SK-N-SH treated with all-trans-retinoic acid at 6 μM for 48 hours (cell line): Measurements from ENCODE around the gene C1QTNF5.
A peak's percentile ranks its signal among the peaks of the same experiment; 100 is the strongest.

ENCODE experiments used
- ATAC-seq: fragments of 200-7000 bp; cut with Tn5 transposase; 3 replicates; pipeline ENCODE4 v1.9.1; 2020; ENCODE audit warnings: mild to moderate bottlenecking, moderate library complexity
- ARNTL ChIP-seq: fragments of 450-650 bp; formaldehyde crosslinking; IDR thresholded peaks from 2 replicates; pipeline ENCODE4 v1.5.0; 2020; ENCODE audit warnings: low read depth, mild to moderate bottlenecking, moderate library complexity, borderline replicate concordance
- BACH2 ChIP-seq: fragments of 250-450 bp; sonication (Bioruptor Pico); IDR thresholded peaks from 2 replicates; pipeline ENCODE4 v1.9.0; 2021; ENCODE audit warnings: mild to moderate bottlenecking, borderline replicate concordance
- CREB5 ChIP-seq: fragments of 250-450 bp; sonication (Bioruptor Pico); IDR thresholded peaks from 2 replicates; pipeline ENCODE4 v1.5.1; 2020; ENCODE audit warnings: low read depth, mild to moderate bottlenecking, moderate library complexity
- CSDC2 ChIP-seq: fragments of 250-450 bp; sonication (Bioruptor Pico); IDR thresholded peaks from 2 replicates; pipeline ENCODE4 v1.5.0; 2020; ENCODE audit warnings: mild to moderate bottlenecking, moderate library complexity
- CSRNP3 ChIP-seq: fragments of 250-450 bp; sonication (Bioruptor Pico); IDR thresholded peaks from 2 replicates; pipeline ENCODE4 v1.5.1; 2021; ENCODE audit warnings: mild to moderate bottlenecking, moderate library complexity
- ESRRG ChIP-seq: fragments of 250-450 bp; sonication (Bioruptor Pico); IDR thresholded peaks from 2 replicates; pipeline ENCODE4 v1.6.1; 2021; ENCODE audit warnings: mild to moderate bottlenecking
- GLIS3 ChIP-seq: fragments of 250-450 bp; sonication (Bioruptor Pico); IDR thresholded peaks from 2 replicates; pipeline ENCODE4 v1.5.0; 2020; ENCODE audit warnings: mild to moderate bottlenecking, moderate library complexity
- ISL1 ChIP-seq: fragments of 250-450 bp; sonication (Bioruptor Pico); IDR thresholded peaks from 2 replicates; pipeline ENCODE4 v2.1.2; 2022; ENCODE audit warnings: mild to moderate bottlenecking, moderate library complexity
- OSR1 ChIP-seq: fragments of 250-450 bp; sonication (Bioruptor Pico); IDR thresholded peaks from 2 replicates; pipeline ENCODE4 v1.8.0; 2022; ENCODE audit warnings: moderate library complexity, mild to moderate bottlenecking, inconsistent platforms
- PATZ1 ChIP-seq: fragments of 250-450 bp; sonication (Bioruptor Pico); IDR thresholded peaks from 2 replicates; pipeline ENCODE4 v1.8.0; 2020; ENCODE audit warnings: mild to moderate bottlenecking, moderate library complexity, borderline replicate concordance
- PPARA ChIP-seq: fragments of 250-450 bp; sonication (Bioruptor Pico); IDR thresholded peaks from 2 replicates; pipeline ENCODE4 v1.5.0; 2020; ENCODE audit warnings: mild to moderate bottlenecking, borderline replicate concordance
- RARB ChIP-seq: fragments of 250-450 bp; sonication (Bioruptor Pico); IDR thresholded peaks from 2 replicates; pipeline ENCODE4 v1.8.0; 2021; ENCODE audit warnings: mild to moderate bottlenecking, moderate library complexity
- SNAI2 ChIP-seq: fragments of 250-450 bp; sonication (Bioruptor Pico); IDR thresholded peaks from 2 replicates; pipeline ENCODE4 v1.5.0; 2020; ENCODE audit warnings: mild to moderate bottlenecking, moderate library complexity
- TOX ChIP-seq: fragments of 250-450 bp; sonication (Bioruptor Pico); IDR thresholded peaks from 2 replicates; pipeline ENCODE4 v1.8.0; 2021; ENCODE audit warnings: mild to moderate bottlenecking, moderate library complexity, borderline replicate concordance
- TSHZ2 ChIP-seq: fragments of 250-450 bp; sonication (Bioruptor Pico); IDR thresholded peaks from 2 replicates; pipeline ENCODE4 v1.5.0; 2020; ENCODE audit warnings: mild to moderate bottlenecking, moderate library complexity
- ZC3H10 ChIP-seq: fragments of 250-450 bp; sonication (Bioruptor Pico); IDR thresholded peaks from 2 replicates; pipeline ENCODE4 v1.5.1; 2021; ENCODE audit warnings: mild to moderate bottlenecking, moderate library complexity
- ZFP3 ChIP-seq: fragments of 250-450 bp; sonication (Bioruptor Pico); IDR thresholded peaks from 2 replicates; pipeline ENCODE4 v1.5.0; 2020; ENCODE audit warnings: mild to moderate bottlenecking, moderate library complexity
- ZFP30 ChIP-seq: fragments of 450-650 bp; formaldehyde crosslinking; IDR thresholded peaks from 2 replicates; pipeline ENCODE4 v1.5.0; 2022; ENCODE audit warnings: mild to moderate bottlenecking, moderate library complexity
- ZNF565 ChIP-seq: fragments of 450-650 bp; formaldehyde crosslinking; conservative IDR thresholded peaks from 2 replicates; pipeline ENCODE4 v1.5.0; 2020; ENCODE audit warnings: low read depth, mild to moderate bottlenecking, moderate library complexity
- ZNF70 ChIP-seq: fragments of 450-650 bp; formaldehyde crosslinking; IDR thresholded peaks from 2 replicates; pipeline ENCODE4 v1.5.0; 2020; ENCODE audit warnings: mild to moderate bottlenecking, moderate library complexity
- ZNF8 ChIP-seq: fragments of 450-650 bp; formaldehyde crosslinking; IDR thresholded peaks from 2 replicates; pipeline ENCODE4 v1.5.0; 2020; ENCODE audit warnings: mild to moderate bottlenecking, moderate library complexity

The C1QTNF5 gene

GRCh38 chr11:119322360-119322739 lies 18.3 kb downstream of the C1QTNF5 start:
- 0 out of 3 replicates have a peak, but pooled peaks have one; percentile 14 for ATAC-seq
- no peak for TF ChIP-seq ZNF565
- TF ChIP-seq ARNTL (CRISPR knock-in tag), result no peak
- TF ChIP-seq TSHZ2 (CRISPR knock-in tag), result no peak
- TF ChIP-seq ZFP30 (CRISPR knock-in tag), result no peak
- TF ChIP-seq, all 23 proteins: peak for 0

GRCh38 chr11:119320776-119321524 lies 19.7 kb downstream of the C1QTNF5 start:
- no peak for ATAC-seq
- TF ChIP-seq PPARA (CRISPR knock-in tag), result no peak
- no peak for TF ChIP-seq CREB5 (CRISPR knock-in tag)
- no peak for TF ChIP-seq CSDC2 (CRISPR knock-in tag)
- TF ChIP-seq ARNTL (CRISPR knock-in tag), result no peak
- no peak for TF ChIP-seq ZFP3 (CRISPR knock-in tag)
- TF ChIP-seq PATZ1, result no peak
- no peak for TF ChIP-seq ISL1 (CRISPR knock-in tag)

- no peak for TF ChIP-seq PPARA (CRISPR knock-in tag)
- TF ChIP-seq ZNF8, result no peak
- TF ChIP-seq ZFP30 (CRISPR knock-in tag), result no peak
- TF ChIP-seq BACH2 (CRISPR knock-in tag), result no peak
- no peak for TF ChIP-seq ESRRG (CRISPR knock-in tag)
- no peak for TF ChIP-seq CSDC2 (CRISPR knock-in tag)
- no peak for TF ChIP-seq TOX (CRISPR knock-in tag)
- TF ChIP-seq CSRNP3 (CRISPR knock-in tag), result no peak
- no peak for TF ChIP-seq PATZ1
- TF ChIP-seq ARNTL (CRISPR knock-in tag), result no peak
- no peak for TF ChIP-seq GLIS3 (CRISPR knock-in tag)
- TF ChIP-seq CREB5 (CRISPR knock-in tag), result no peak
- TF ChIP-seq ZC3H10, result no peak
- TF ChIP-seq RARB, result no peak
- no peak for TF ChIP-seq SNAI2 (CRISPR knock-in tag)
- no peak for TF ChIP-seq ZFP3 (CRISPR knock-in tag)
- TF ChIP-seq ZNF70 (CRISPR knock-in tag), result no peak
- TF ChIP-seq ISL1 (CRISPR knock-in tag), result no peak
- TF ChIP-seq OSR1, result no peak
- no peak for TF ChIP-seq ZNF565
- ATAC-seq, result no peak
Observed at GRCh38 chr11:119320240-119320775, 20.4 kb downstream of the C1QTNF5 start.
